Measurements from ENCODE around the gene DNAH8. TPM values are rescaled to one million over a fixed set of nuclear protein-coding genes. Genes with fewer than 3 reads are reported as not detected.

DNAH8 gene
- total and polyA plus RNA-seq, 2 donors (not counting 3 experiments of a cell fraction or from before 2014, with no cell fraction given) = 0.29 to 0.61 TPM

GRCh38 chr6:38719358-38719757, 4.2 kb downstream of the DNAH8 start:
- no peak overlapping the region for H2AFZ ChIP-seq (ENCODE audit: low read depth, low read length)
- FAIRE-seq = no peak
- no peaks in the 10 kb centered on the region for H4K20me1 ChIP-seq (replicated peaks; ENCODE audit: control insufficient read depth, extremely low read depth, insufficient read depth, low read length)
- no peak overlapping the region for H3K4me3 ChIP-seq (replicated peaks in 1 of 3; ENCODE audit: insufficient read depth in 1 of 3, low read depth in 1 of 3, low read length in 3 of 3)
- H3K27me3 ChIP-seq (ENCODE audit: control insufficient read depth in 2 of 2, insufficient read depth in 2 of 2, low read length in 2 of 2) = no peaks in the 10 kb centered on the region
- no peak overlapping the region for H3K9ac ChIP-seq (replicated peaks; ENCODE audit: extremely low read depth, insufficient read depth, low read length)
- H3K4me2 ChIP-seq (ENCODE audit: insufficient read depth, low read length) = no peak overlapping the region
- TF ChIP-seq MAX (IDR thresholded peaks at IDR 0.05; ENCODE audit: insufficient read depth, insufficient read length) (no peak), GATA2 (IDR thresholded peaks at IDR 0.05; ENCODE audit: insufficient read depth, insufficient read length, low read depth, low read length) (no peak), POLR2AphosphoS5 (IDR thresholded peaks at IDR 0.05; ENCODE audit: insufficient read depth, low read depth, low read length) (no peak), CTCF (IDR thresholded peaks at IDR 0.05; ENCODE audit: extremely low read depth in 1 of 2, insufficient read depth in 1 of 2, low read depth in 1 of 2, low read length in 2 of 2) (no peak), EZH2 (IDR thresholded peaks at IDR 0.05; ENCODE audit: borderline replicate concordance, low read depth, low read length, severe bottlenecking) (no peak), JUN (IDR thresholded peaks at IDR 0.05; ENCODE audit: borderline replicate concordance, insufficient read depth, insufficient read length, low read depth) (no peak), MYC (IDR thresholded peaks at IDR 0.05; ENCODE audit: low read depth, low read length) (no peak), FOS (IDR thresholded peaks at IDR 0.05; ENCODE audit: borderline replicate concordance, insufficient read depth, low read length) (no peak), POLR2A (IDR thresholded peaks at IDR 0.05; ENCODE audit: low read depth, low read length) (no peak)
- H3K79me2 ChIP-seq (ENCODE audit: control insufficient read depth, insufficient read depth, low read length) = no peaks in the 10 kb centered on the region
- no TSS peak for BruUV-seq (replicated peaks)
- dilution Hi-C loops (cut with MboI; ENCODE audit: extremely low pct_ligation_motif_present, low sequenced_read_pairs) (no loop called here), intact Hi-C loops (cut with micrococcal nuclease) (no loop called here)
- no peaks in the 10 kb centered on the region for H3K36me3 ChIP-seq (ENCODE audit: control insufficient read depth in 2 of 2, extremely low read depth in 1 of 2, insufficient read depth in 2 of 2, low read length in 2 of 2)
- no peak overlapping the region for H3K27ac ChIP-seq (ENCODE audit: insufficient read depth, low read depth, low read length)
- peaks cover 20% of the 10 kb centered on the region for H3K4me1 ChIP-seq (ENCODE audit: control insufficient read depth, extremely low read depth, insufficient read depth, low read length)
- H3K9me3 ChIP-seq (replicated peaks; ENCODE audit: control insufficient read depth, insufficient read depth, low read length) = no peaks in the 10 kb centered on the region
- no peak for DNase-seq (ENCODE audit: low read depth, low spot score)
- POLR2A ChIA-PET = no interaction called here
- no peaks in the 10 kb centered on the region for H3K9me1 ChIP-seq (replicated peaks; ENCODE audit: control insufficient read depth, extremely low read depth, insufficient read depth, low read length)
- CTCF ChIA-PET = interaction anchor here (1.0 to 3.9 kb wide), 2 partner anchors 86 to 225 kb away, joined by 4 to 16 read pairs; no protein-coding TSS in a partner anchor
